ENCODE results near the gene ASRGL1.

- TF ChIP-seq CTCF (IDR thresholded peaks at IDR 0.05) (no peak), POLR2A (IDR thresholded peaks at IDR 0.05) (no peak)
Measured at GRCh38 chr11:62416596-62416995, 79.3 kb downstream of the ASRGL1 start.
